ENCODE measurements around the gene POLRMT. TPM values are rescaled to one million over a fixed set of nuclear protein-coding genes. Genes with fewer than 3 reads are reported as not detected.
"Not testable (repeated sequence)": the region's sequence is repeated elsewhere in the genome, so short reads cannot be mapped to it uniquely, and the experiment has no call there.

Gene POLRMT
- total RNA-seq, 1 donor from 2014 or later = 47.7 TPM

DNA sequence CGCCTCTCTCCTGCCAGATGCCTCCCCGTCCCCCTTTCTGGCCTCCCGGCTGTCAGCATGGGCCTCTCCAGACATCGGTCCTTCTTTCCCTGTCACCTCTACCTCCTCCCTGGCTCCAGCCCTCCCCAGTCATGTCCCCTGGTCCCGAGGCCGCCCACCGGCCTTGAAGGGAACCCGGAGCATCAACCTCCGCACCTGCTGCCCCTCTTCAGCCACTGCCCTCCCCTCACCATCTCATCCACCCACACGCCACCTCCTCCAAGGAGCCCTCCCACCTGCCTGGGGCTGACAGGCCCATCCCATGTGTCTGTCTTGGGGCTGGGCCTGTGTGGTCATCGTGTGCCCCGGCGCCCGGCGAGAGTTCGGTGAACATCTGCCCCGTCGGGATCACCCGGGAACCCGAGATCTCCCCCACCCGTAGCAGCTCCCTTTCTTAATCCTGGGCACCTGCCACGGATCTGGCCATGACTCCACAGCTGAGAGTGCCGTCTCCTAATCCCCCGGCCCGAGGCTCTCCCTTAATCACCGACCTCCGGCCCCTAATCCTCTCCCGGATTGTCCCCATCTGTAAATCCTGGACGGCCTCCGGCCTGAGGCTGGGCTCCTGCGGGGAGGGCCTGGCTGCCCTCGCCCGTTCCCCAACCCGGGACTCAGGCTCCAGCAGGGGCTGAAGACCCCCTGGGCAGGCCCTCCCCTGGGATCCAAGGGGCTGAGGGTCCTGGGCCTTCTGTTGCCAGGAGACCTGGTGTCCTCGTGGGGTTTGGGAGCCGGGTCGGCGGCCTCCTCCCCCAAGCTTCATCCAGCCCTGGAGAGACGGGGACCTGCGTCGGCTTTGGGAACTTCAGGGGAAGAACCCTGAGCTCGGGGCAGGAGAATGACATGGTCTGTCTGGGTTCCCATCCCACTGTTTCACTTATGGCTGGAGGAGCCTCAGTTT lies 37.7 kb downstream of the POLRMT start:
- DNase-seq (ENCODE audit: low read depth) = peak; percentile 55

DNA sequence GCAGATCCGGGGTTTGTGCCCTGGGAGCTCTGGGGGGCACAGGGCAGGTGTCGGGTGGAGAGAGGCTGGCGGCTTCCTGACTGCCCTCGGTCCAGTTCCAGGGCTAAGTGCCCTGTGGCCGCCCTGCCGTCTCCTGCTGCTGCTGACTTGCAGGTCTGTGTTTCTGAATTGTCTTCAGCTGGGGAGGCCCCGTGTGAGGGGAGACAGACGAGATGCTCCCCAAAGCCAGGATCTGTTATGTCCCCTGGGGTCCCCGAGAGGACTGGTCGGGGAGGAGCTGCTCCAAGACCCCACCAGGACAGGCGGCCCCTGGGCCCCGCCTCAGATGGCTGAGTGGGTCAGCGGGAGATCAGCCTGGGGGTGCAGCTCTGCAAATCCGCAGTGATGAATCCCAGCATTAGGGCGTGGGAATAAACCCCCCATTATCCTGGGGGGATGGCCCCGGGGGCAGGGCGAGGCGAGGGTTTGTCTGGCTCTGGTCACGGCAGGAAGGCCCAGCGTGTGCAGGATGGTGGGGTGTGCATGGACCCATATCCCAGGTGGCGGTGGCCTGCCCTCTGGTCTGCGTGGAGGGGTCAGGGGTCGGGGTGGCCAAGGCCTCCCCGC lies 39.0 kb downstream of the POLRMT start:
- DNase-seq (ENCODE audit: low read depth) = no peak

DNA sequence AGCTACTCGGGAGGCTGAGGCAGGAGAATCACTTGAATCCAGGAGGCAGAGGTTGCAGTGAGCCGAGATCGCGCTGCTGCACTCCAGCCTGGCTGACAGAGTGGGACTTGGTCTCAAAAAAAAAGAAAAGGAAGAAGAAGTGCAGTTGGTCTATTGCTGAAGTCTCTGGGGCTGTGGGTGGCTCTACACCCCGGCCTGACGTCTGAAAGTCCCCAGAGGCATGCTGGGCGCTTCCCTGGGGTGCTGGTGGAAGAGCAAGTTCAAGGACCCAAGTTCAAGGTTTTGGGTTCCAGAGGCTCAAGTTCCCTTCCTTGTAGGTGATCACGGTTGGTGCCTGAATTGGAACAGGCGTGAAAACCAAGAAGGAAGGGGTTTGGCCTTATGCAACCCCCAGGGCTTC lies 39.8 kb downstream of the POLRMT start:
- DNase-seq (ENCODE audit: low read depth) = no peak

DNA sequence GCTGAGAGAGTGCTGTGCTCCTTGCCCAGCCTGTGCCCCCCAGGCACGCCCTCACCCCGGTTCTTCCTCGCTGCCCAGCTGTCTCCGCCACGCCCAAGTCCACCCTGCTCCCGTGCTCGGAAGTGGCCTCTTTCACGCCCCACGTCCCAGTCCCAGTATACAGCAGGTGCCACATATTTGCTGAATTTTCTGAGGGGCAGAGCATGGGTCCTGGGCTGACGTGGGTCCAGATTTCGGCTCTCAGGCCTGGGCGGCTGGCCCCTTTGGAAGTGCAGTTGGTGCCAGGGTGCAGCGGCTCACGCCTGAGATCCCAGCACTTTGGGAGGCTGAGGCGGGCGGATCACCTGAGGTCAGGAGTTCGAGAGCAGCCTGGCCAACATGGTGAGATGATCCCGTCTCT lies 40.3 kb downstream of the POLRMT start:
- no peak for DNase-seq (ENCODE audit: low read depth)

DNA sequence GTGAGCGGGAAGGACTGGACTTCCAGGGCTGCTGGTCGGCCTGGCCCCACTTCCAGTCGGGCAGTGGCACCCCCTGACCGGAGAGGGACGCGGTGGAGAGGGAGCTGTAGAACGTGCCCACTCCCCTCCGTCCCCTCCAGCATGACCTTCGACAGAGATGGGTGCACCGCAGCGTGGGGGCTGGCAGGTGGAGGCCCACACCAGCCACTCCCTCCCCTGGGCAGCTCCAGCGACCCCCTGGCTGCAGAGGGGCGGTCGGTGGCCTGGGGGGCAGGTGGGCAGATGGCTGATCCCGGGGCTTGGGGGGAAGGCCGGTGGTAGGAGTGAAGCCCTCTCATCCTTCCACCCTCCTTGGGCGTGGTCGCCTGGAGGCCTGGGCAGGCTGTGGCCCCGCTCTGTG lies 41.2 kb downstream of the POLRMT start:
- DNase-seq (ENCODE audit: low read depth) = no peak

DNA sequence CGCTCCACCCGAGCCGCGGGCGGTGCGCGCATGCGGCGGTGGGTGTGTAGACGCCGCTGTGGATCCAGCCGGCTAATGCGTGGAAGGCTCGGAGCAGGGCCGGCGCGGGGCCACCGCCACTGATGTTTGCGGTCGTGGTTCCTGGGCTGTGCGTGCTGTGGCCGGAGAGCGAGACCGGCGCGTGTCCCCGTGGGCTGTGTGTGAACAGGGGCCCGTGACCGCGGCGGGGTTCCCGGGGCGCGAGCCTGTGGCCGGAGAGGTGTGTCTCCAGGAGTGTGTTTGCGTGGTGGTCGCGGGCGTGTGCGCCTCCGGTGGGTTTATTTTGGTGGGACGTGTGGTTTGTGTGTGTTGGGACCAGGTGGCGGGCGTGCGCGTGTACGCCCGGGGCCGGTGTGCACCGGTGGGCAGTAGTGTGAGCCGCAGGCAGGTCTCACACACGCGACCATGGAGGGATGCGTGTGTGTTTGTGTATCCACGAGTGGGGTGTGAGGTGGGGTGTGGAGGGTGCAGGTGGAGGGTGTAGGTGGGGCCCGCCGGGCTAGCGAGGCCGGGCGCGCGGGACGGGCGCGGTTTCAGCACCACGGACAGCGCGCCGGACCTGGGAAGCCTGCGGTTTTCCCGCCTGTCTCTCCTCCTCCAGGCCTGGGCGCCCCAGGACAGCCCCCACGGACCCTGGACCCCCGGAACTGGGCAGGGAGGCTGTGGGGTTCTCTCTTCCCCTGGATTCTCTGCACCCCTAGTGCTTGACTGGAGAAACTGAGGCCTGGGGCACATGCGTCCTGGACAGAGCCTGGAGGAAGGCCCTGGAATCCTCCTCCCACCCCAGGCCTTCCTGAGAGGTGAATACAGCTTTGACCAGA lies 42.0 kb downstream of the POLRMT start:
- DNase-seq (ENCODE audit: low read depth) = no peak

DNA sequence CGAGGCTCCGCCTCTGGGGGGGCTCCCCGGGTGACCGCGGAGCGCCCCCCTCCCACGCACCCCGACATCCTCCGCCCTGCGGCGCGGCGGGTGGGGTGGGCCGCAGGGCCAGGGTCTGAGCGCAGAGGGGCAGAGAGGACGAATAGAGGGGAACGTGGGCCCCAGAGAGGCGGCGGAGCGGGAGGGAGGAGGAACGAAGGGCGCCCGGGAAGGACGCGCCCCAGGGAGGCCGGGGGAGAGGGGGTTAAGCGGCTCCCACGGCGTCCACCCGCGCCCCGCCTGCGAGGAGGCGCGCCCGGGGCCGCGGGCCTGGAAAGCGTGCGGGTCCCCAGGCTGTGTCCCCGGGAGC lies 42.6 kb downstream of the POLRMT start:
- no peak for DNase-seq (ENCODE audit: low read depth)

DNA sequence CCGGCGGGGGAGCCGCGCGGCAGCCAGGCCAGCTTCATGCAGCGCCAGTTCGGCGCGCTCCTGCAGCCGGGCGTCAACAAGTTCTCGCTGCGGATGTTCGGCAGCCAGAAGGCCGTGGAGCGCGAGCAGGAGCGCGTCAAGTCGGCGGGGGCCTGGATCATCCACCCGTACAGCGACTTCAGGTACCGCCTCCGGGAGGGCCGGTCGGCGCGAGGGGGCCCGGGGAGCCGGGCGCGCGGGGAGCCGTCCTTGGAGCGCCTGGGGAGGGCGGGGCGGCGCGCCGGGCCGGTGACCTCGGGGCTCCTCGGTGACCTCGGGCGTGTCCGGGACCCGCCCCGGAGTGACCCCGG lies 43.0 kb downstream of the POLRMT start:
- DNase-seq (ENCODE audit: low read depth) = no peak

DNA sequence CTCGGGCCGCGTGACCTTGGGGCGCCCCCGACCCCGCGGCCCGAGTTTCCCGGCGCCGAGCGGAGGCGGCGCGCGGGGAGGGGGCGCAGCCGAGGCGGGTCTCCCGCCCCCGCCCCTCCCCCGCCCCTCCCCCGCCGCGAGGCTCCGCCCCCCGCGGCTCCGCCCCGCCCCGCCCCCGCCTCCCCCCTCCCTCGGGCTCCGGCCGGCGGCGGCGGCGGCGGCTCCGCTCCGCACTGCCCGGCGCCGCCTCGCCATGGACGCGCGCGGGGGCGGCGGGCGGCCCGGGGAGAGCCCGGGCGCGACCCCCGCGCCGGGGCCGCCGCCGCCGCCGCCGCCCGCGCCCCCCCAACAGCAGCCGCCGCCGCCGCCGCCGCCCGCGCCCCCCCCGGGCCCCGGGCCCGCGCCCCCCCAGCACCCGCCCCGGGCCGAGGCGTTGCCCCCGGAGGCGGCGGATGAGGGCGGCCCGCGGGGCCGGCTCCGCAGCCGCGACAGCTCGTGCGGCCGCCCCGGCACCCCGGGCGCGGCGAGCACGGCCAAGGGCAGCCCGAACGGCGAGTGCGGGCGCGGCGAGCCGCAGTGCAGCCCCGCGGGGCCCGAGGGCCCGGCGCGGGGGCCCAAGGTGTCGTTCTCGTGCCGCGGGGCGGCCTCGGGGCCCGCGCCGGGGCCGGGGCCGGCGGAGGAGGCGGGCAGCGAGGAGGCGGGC lies 43.5 kb downstream of the POLRMT start, which contains the start of gene HCN2:
TSS of gene HCN2 (plus strand) at position 189 of the 703 bp plus-strand sequence. CDS start at position 254, 65 bp downstream.
- no peak for DNase-seq (ENCODE audit: low read depth)

DNA sequence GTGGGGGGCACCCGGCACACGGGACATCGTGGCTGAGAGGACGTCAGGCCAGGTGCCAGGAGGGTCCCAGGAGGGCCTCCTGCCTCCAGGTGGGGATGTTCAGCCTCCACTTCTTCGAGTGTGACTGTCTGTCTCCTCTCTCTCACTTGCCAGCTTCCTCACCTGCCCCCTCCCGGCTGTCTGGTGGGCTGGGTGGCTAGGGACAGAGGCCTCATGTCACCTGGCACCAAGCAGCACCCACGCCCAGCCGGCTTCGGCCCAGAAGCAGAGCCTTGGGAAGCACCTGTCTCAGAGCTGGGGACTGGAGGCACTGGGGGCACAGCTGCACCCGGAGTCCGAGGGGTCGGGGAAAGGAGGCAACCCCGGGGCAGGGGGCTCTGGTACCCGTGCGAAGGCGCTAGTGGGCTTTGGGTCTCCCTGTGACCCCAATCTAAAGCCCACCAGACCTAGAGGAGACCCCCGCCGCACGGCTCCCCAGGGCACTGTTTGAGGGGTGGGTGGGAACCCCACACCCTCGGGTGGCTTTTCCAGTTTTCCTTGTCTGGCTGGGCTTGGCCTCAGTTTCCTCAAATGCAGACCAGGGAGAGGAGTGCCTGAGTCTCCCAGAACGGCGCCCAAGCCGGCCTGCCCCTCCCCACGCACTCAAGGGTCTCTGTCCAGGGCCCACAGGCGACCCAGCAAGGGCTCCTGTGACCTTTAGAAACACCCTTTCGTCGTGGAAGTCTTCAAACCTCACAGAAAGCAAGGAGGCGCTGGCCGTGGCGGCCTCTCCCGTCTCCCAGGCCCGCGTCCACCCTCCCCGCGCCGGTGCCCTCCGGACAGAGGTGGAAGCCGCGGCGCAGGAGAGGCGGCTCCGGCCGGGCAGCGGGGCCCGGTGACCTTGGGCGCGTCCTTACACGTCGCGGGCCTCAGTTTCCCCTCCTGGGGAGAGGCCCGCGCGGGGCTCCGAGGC lies 44.3 kb downstream of the POLRMT start:
- DNase-seq (ENCODE audit: low read depth) = no peak

DNA sequence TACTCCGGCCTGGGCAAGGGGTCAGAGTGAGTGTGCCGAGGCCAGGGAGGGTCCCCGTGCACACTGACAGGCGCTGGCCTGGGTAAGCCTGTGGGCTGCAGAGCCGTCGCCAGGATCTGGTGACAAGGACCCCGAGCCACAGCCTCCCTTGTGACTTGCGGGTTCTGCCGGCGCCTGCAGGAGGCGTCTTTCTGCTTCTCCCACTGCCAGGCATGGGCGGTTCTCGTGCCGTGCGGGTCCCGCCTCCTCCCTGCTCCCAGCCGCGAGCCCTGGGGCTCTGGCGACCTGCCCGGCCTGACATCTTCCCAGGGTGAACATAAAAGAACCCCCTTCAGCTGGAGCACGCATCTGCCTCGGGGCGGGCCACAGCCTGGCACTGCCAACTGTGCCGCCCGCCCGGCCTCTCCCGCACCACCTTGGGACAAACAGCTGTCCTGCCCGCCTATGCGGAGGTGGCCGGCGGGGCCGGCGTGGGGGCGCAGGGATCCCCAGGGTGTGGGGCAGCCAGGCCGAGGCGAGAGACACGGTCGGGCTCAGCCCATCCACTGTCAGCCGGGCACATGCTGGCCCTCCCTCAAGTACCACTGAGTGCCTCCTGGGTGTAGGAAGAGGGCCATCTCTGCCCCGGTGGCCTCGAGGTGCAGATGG lies 45.1 kb downstream of the POLRMT start:
- DNase-seq (ENCODE audit: low read depth) = peak; percentile 93

DNA sequence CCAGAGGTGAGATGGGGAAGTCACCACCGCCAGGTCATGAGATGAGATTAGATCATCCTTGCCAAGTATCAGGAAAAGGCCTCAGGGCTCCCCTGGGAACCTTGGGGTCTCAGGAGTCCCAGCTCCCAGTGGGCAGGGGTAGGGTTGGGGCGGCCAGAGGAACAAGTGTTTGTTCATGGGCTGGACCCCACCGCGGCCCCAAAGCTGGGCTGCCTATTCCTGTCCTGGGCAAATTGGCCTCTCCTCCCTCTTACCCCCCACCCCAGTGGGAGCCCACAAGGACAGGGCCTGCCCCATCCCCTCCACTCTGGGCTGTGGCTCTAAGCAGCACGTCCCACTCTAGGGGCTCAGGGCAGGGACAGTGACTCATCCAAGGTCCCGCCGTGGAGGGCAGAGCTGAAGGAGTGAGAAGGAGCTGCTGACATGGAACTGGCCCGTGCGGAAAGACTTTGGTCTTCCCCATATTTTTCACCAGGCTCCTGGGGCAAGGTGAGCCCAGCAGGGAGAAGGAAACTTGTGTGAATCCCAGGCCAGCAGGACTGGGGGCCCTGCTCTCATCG lies 47.7 kb downstream of the POLRMT start:
- DNase-seq (ENCODE audit: low read depth) = no peak

DNA sequence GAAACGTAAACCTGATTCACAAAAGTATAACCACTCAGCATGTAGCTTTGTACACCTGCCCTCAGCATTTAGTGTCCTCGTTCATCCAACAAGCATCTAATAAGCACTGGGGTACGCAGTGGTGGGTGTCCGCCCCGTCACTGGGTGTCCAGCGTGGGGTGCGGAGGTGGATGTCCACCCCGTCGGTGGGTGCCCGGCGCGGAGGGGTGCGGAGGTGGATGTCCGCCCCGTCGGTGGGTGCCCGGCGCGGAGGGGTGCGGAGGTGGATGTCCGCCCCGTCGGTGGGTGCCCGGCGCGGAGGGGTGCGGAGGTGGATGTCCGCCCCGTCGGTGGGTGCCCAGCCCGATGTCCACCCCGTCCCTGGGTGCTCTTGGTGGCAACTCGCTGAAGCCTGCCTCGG lies 48.2 kb downstream of the POLRMT start:
- DNase-seq (ENCODE audit: low read depth) = not testable (repeated sequence)

DNA sequence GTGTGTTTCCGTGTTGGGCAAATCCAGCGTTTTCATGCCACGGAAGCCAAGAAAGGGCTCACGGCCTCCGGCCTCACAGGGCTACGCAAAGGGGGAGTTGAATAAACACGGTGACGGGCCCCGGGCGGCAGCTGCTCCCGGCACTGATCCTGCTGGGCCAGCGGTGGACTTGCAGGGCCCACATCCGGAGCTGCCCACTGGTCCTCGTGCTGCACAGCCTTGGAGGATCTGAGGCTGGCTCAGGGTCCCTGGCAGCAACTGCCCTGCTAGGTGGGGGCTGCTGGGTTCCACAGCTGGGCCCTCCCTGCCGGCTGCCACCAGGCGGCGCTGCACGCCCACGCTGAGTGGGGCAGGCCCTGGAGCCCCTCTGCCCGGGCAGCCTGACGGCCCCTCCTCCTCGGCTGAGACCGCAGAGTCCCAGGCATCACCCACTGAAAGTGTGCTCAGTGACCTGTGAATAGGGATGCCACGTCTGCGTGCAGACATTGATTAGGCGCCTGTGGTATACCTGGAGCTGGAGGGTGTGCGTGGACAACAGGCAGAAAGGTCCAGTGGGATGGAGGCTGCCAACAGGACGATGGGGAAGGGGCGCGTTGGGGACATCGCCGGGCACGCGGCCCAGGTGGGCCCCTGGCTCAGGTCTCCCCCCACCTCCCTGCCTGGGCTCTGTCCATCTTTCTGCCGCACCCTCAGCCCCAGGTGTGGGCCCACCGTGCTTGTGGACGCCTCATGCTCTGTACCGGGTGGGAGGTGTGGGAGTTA lies 48.9 kb downstream of the POLRMT start:
- no peak for DNase-seq (ENCODE audit: low read depth)

DNA sequence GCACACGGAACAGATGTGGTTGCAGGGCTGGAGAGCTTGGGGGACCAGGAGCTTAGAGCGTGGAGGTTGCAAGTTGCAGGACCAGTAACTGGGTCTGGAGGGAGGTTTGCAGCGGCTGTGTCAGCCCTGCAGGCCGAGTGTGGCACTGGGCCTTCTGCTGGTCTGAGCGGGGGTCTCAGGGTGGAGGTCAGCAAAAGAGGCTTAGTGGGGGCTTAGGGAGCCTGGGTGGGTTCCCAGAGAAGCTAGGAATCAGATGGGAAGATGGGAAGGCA lies 49.4 kb downstream of the POLRMT start:
- no peak for DNase-seq (ENCODE audit: low read depth)

DNA sequence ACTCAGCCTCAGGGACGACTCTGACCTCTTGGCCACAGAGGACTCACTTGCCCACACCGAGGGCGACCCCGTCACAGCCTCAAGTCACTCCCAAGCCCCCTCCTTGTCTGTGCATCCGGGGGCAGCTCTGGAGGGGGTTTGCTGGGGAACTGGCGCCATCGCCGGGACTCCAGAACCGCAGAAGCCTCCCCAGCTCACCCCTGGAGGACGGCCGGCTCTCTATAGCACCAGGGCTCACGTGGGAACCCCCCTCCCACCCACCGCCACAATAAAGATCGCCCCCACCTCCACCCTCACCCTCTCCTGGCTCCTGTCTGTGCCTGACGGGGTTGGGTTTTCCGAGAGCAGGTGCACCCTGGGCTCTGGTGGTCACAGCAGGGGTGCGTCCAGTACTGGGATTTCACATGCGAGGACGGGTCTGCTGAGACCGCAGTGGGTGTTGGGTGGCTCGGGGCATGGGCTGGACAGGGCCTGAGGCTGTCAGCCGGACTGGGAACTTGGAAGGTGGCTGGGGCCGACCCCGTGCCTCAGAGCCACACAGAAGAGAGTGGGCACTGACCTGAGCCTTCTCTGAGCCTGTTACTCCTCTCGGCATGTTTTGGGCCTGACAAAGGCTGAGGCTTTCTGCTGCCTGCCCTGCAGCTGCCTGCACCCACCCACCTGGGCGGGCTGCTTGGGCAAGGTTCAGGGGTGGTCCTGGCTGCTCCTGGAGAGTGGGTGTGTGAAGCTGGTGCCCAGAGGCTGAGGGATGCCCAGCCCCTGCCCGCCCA lies 50.0 kb downstream of the POLRMT start:
- DNase-seq (ENCODE audit: low read depth) = no peak

DNA sequence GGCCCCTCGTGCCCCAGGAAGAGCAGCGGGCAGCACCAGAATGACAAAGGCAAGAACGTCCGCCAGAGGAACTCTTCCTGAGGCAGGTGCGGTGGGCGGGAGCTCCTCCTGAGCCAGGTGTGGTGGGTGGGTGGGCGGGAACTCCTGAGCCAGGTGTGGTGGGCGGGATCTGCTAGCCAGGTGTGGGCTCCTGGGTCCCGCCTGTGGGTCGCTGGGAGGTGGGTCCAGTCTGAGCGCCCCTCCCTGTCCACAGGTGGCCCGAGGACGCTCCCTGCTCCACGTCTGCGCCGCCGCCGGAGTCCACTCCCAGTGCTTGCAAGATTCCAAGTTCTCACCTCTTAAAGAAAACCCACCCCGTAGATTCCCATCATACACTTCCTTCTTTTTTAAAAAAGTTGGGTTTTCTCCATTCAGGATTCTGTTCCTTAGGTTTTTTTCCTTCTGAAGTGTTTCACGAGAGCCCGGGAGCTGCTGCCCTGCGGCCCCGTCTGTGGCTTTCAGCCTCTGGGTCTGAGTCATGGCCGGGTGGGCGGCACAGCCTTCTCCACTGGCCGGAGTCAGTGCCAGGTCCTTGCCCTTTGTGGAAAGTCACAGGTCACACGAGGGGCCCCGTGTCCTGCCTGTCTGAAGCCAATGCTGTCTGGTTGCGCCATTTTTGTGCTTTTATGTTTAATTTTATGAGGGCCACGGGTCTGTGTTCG lies 50.7 kb downstream of the POLRMT start:
- DNase-seq (ENCODE audit: low read depth) = peak; percentile 59
